ENCODE results near the gene LHFPL5.

DNA sequence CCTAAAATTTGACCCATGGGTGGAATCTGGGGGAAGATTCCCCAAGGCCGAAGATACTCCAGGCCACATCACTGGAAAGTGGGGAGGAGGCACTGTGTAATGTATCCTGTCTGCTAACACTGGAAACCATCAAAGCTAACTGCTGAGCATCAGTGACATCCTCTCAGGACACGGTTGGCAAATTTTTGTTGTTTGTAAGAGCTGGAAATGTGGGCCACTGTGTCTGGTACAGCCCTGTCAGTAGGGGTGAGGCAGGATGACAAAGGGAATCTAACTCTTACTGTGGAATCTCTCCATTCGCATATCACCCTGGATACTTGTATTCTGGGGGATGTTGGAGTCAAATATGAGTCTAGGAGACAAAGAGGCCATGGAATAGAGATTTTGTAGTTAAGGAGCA, 45.7 kb upstream of the LHFPL5 start:
- TF ChIP-seq, protein P1, sequence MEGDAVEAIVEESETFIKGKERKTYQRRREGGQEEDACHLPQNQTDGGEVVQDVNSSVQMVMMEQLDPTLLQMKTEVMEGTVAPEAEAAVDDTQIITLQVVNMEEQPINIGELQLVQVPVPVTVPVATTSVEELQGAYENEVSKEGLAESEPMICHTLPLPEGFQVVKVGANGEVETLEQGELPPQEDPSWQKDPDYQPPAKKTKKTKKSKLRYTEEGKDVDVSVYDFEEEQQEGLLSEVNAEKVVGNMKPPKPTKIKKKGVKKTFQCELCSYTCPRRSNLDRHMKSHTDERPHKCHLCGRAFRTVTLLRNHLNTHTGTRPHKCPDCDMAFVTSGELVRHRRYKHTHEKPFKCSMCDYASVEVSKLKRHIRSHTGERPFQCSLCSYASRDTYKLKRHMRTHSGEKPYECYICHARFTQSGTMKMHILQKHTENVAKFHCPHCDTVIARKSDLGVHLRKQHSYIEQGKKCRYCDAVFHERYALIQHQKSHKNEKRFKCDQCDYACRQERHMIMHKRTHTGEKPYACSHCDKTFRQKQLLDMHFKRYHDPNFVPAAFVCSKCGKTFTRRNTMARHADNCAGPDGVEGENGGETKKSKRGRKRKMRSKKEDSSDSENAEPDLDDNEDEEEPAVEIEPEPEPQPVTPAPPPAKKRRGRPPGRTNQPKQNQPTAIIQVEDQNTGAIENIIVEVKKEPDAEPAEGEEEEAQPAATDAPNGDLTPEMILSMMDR (IDR thresholded peaks at IDR 0.05): no peak
- TF ChIP-seq POLR2A (IDR thresholded peaks at IDR 0.05): no peak

Data from heart left ventricle (tissue), 13 donors.